ENCODE measurements around the gene EIF4E2.

EIF4E2 gene

DNA sequence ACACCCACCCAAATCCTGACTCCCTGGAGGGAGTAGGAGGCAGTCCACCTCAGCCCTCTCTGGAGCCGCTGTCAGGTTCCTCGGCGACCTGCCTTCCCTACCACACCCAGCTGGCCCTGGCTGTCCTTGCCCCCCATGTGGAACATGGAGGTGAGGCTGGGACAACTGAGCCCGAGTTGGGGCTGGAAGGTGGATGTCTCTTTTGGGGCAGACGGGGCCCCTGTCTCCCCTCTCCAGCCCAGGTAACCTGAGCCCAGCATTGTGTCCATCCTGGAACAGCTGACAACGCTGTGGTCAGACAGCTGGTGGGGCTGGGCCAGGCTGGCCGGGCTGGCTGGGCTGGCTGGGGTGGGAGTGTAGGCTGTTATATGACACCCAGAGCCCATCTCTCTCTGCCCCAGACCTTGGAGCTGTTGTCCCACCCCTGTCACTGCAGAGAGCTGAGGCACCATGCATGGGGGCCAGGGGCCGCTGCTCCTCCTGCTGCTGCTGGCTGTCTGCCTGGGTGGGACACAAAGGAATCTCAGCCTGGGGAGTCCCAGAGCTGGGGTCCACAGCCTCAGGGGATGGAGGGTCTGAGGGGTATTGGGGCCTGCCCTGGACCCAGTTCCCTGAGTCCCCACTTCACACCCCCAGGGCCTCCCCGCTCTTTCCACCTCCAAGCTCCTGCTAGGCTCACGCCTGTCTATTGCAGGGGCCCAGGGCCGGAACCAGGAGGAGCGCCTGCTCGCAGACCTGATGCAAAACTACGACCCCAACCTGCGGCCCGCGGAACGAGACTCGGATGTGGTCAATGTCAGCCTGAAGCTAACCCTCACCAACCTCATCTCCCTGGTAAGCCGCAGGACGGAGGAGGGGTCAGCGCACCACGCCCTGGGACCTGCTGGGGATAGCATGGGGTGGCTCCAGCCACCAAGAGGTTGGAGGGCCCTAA lies 10.9 kb upstream of the EIF4E2 start, which contains the start of gene CHRNG:
CHRNG (plus strand) TSS at position 395 of the 934 bp plus-strand sequence; CDS start at position 451, 56 bp downstream.
- no peak for DNase-seq

DNA sequence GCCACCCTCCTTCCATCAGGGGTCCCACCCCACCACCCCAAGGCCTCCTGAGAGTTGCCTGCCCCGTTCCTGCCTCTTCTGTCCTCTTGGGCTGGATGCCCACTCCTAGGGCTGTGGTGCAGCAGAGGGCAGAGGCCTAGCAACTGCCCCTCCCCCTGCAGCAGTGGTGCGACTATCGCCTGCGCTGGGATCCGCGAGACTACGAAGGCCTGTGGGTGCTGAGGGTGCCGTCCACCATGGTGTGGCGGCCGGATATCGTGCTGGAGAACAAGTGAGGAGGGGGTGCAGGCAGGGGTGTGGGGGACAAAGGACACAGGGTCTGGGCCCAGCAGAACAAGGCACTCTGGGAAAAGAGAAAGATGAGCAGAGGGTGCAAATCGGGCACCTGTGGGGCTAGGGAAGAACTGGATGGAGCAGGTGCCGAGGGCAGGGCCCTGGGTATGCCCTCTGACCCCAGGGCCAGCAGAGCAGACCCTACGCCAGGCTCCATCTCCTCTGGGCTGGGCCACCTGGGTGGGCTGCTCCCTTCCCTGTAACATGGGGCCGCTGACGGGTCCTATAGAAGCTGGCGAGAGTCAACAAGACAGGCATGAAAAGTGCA lies 9.9 kb upstream of the EIF4E2 start:
- DNase-seq: no peak

DNA sequence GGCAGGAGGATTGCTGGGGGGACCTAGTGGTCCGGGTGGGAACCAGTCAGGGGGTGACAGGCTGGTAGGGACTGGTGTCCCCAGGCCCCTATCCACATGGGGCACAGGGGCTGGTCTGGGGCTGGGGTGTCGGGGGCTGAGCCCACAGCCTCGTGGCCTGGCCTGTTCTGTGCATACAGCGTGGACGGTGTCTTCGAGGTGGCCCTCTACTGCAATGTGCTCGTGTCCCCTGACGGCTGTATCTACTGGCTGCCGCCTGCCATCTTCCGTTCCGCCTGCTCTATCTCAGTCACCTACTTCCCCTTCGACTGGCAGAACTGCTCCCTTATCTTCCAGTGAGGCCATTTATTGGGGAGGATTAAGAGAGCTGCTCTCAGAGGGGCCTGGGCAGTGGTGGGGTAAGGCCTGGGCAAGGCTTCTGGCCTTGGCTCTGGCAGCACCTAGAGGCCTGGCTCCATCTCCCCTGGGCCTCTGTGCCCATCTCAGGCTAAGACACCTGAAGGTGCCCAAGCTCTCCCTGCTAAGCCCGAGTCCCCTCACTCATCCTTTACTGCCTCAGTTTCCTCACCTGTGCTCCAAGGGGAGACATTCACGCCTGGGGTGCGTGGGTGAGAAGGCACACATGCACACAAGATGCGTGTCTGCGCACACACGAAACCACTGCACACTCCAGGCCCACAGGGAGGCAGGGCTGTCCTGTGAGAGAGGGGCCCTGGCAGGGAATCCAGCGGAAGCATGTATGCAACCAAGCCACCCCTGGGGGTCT lies 9.1 kb upstream of the EIF4E2 start:
- no peak for DNase-seq

DNA sequence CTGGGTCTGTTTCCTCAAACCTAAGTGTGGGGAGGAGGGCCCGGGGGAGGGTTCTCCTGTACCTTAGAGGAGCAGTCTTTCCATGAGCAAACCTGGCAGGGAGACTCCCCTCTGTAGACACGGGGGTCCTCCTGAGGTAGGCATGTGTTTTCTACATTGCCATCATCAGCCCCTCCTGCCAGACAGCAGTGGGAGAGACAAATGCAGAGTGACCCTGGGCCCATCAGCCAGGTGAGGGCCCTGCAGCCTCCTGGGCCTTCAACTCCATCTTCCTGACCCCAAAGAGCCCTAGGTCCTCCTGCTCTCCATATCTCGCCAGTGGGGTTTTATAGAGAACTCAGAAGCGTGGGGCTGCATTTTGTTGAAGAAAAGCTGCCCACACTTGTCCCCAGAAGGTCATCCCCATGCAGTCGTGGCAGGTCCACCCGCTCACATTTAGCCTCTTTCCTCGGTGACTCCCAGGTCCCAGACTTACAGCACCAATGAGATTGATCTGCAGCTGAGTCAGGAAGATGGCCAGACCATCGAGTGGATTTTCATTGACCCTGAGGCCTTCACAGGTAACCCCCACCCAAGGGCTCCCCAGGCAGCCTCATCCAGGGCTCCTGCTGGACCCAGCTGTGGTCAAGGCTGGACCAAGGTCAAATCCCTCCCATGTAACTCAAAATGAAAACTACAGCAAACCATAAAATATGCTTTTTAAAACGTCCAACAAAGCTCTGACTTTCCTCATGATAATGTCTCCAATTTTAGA lies 8.4 kb upstream of the EIF4E2 start:
- no peak for DNase-seq

DNA sequence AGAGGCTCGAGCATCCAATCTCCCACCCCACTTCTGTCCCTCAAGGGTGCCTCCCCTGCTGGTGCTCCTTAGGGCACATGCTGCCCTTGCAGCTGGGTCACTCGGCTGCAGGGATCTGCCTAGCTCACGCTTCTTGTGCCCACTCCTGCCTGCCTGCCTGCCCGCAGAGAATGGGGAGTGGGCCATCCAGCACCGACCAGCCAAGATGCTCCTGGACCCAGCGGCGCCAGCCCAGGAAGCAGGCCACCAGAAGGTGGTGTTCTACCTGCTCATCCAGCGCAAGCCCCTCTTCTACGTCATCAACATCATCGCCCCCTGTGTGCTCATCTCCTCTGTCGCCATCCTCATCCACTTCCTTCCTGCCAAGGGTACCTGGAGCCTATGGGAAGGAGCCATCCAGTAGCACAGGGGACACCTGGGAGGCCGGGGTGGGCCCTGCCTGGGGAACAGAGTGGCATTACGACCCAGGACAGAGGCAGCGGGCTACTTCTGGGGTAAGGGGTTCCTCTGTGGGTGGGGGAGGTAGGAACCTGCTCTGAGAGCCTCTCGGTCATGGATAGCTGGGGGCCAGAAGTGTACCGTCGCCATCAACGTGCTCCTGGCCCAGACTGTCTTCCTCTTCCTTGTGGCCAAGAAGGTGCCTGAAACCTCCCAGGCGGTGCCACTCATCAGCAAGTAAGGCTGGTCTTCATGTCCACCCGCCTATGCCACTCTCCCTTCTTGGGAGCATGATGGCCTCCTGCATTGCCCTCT lies 7.6 kb upstream of the EIF4E2 start:
- DNase-seq: no peak

DNA sequence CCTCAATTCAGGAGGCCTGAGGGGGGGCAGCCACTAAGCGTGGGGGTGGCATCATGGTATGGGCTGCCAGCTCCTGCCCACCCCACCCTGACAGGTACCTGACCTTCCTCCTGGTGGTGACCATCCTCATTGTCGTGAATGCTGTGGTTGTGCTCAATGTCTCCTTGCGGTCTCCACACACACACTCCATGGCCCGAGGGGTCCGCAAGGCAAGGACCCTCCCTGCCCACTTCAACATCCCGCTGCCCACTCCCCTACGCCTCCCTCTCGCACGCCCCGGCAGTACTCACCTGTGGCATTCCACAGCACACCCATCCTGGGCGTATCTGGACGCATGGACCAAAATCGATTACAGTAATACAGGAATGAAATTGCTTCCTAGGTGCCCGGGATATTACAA lies 7.0 kb upstream of the EIF4E2 start:
- no peak for DNase-seq

DNA sequence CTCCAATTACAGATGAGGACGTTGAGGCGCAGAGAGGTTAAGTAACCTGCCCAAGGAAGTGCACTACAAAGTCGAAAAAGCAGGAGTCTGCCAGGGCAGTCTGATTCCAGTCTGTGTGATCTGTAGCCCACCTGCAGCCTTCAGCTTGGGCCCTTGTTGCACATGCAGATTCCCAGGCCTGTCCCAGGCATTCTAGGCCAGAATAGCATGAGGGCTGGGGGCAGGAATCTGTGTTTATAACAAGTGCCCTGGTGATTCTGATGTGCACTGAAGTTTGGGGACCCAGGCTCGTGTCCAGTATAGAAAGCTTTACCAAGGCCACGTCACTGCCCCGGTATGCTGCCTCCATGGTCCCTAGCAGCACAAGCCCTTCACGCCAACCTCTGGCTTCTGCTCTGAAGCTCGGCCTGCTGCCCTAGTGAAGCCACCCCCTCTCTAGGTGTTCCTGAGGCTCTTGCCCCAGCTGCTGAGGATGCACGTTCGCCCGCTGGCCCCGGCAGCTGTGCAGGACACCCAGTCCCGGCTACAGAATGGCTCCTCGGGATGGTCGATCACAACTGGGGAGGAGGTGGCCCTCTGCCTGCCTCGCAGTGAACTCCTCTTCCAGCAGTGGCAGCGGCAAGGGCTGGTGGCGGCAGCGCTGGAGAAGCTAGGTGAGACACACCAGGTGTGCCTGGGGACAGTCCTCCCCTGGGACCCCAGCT lies 6.4 kb upstream of the EIF4E2 start:
- no peak for DNase-seq

DNA sequence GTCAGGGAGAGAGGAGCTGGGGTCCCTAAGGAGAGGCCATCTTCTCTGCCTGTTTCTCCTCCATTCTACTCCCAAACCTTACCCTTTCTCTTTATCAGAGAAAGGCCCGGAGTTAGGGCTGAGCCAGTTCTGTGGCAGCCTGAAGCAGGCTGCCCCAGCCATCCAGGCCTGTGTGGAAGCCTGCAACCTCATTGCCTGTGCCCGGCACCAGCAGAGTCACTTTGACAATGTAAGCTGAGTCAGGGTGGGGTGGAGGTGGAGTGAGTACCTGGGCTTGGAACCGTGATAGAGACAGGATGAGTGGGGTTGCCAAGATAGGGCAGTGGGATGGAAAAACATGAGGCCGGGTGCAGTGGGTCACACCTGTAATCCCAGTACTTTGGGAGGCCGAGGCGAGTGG lies 5.8 kb upstream of the EIF4E2 start:
- no peak for DNase-seq

DNA sequence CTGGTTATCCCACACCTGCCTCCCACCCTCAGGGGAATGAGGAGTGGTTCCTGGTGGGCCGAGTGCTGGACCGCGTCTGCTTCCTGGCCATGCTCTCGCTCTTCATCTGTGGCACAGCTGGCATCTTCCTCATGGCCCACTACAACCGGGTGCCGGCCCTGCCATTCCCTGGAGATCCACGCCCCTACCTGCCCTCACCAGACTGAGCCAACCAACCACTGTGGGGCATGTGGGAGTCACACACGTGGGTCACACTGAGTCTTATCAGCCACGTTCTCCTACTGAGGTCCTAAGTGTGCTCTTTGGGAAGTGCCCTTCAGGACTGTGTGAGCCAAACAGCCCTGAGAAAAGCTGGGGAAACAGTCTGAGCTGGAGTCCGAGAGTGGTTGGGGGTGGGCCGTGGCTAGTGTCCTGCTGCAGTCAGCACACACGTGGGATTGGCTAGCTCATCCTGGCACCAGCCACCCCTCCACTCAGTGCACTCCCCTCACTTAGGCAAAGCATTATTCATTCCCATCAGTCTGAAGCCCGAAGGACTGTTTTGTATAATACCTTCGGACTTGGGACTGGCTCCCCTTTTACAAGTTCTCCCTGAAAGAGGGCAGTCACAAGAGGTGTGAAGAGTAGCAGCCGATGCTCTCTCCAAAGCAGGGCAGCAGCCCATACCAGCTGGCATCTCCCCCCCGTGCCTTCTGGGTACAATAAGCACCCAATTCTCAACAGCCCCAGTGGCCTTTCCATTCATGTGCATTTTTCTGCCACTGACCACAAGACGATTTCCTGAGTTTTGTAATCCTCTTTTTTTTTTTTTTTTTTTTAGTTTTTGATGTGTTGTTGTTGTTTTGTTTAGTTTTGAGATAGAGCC lies 4.7 kb upstream of the EIF4E2 start:
- no peak for DNase-seq

DNA sequence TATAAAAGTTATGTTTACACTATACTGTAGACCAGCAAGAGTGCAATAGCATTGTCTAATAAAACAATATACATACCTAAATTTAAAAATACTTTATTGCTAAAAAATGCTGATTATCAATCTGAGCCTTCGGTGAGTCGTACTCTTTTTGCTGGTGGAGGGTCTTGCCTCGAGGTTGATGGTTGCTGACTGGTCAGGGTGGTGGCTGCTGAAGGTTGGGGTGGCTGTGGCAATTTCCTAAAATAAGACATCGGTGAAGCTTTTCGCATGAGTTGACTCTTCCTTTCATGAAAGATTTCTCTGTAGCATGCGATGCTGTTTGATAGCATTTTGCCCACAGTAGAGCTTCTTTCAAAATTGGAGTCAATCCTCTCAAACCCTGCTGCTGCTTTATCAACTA lies 2.5 kb upstream of the EIF4E2 start:
- no peak for DNase-seq

DNA sequence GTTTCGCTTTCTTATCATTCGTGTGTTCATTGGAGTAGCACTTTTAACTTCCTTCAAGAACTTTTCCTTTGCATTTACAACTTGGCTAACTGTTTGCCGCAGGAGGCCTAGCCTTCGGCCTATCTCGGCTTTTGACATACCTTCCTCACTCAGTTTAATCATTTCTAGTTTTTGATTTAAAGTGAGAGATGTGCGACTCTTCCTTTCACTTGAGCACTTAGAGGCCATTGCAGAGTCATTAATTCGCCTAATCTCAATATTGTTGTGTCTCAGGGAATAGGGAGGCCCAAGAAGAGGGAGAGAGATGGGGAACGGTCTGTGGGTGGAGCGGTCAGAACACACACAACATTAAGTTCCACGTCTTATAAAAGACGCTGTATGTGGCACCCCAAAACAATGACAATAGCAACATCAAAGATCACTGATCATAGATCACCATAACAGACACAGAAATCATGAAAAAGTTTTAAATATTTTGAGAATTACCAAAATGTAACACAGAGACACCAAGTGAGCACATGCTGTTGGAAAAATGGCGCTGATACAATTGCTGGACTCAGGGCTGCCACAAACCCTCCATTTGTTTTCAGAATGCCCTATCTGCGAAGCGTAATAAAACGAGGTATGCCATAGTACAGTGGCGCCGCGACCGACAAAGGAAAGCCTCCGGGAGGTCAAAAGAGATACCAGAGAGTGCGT lies 685 bp upstream of the EIF4E2 start:
- no peak for DNase-seq

DNA sequence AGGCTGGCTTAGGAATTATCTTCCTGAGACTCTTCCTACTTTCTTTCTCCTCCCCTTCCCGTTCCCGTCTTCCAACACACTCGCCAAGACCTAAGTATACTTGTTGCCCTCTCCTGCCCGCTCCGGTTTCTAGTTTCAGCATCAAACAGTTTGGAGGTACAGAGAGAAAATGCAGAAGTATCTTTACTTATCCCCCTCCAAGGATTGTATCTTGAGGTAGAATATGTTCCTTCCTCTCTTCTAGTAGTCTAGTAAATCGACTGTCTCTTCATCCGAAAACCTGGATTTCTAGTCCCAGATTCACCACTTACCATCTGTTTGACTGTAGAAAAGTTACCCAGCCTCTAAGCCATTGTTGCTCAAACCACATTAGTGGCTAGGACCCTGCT lies 755 bp downstream of the EIF4E2 start:
- DNase-seq: no peak

DNA sequence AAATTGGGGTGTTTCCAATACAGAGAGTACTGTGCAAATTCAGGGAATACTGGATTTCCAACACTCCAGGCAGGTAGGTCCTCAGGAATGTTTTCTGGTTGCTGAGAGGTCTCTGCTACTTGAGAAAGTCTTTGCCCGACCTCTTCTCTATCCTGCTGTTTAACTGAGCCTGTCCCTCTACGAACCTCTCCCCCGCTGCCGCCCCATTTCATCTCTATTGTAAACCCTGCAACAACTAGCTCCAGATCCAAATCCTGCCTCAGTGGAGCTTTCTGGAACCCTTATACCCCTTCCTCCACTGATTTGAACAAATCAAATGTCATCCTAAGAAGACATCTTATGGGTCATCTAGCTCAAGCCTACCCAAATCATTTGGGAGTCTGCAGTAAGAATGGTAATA lies 1.3 kb downstream of the EIF4E2 start:
- DNase-seq: no peak

DNA sequence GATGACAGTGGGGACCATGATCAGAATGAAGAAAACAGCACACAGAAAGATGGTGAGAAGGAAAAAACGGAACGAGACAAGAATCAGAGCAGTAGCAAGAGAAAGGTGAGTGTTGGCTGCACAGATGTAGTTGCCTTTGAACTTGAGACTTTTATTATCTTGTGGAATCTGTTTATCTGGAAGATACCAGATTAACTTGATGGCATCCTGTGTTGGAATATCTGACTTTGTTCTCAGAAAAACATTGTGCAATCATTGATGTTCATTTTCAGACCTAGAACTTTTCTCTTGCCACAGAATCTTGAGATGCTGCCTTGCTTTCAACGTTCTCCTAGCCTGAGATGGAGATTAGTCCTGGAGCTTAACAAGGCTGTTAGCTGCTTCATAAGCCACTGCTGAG lies 5.9 kb downstream of the EIF4E2 start:
- no peak for DNase-seq

DNA sequence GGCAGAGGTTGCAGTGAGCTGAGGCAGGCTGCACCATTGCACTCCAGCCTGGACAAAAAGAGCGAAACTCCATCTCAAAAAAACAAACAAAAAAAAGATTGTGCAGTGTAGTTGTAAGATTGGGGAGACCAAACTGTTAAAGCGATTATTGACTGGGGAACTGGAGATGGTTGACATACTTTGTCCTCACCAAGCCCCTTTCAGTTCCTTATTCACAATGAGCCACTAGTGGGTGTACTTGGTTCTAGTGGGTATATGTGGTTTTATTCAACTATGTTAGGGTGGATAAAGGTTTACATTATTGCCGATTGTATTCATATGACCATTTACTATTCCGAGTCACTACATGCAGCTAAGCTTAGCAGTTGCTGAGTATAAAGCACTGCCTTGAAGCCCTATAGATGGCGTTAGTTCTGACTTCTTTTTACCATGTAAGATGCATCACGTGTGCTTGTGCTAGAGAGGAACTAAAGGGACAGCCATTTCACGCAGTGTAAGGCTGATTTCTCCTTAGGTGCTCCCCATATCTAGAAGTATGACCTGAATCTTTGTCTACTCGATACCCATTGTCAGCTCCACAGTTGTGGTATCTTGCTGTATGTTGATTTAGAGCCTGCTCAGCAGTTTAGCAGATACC lies 12.1 kb downstream of the EIF4E2 start:
- DNase-seq: no peak

DNA sequence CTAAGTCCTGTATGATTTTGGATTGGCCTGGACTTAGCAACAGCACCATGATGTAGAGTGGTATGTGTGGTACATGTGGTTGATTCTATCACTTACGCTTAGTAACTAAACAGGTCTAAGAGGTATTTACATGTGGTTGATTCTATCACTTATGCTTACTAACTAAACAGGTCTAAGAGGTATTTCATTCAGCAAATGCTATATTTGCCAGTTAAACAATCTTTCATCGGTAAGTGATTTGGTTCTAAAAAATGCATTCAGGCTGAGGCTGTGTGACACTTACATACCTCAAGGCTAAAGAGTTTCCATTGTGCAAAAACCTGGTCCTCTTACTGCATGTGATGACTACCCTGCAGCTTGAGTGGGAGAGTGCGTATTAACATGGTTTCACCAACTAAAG lies 13.1 kb downstream of the EIF4E2 start:
- DNase-seq: no peak

DNA sequence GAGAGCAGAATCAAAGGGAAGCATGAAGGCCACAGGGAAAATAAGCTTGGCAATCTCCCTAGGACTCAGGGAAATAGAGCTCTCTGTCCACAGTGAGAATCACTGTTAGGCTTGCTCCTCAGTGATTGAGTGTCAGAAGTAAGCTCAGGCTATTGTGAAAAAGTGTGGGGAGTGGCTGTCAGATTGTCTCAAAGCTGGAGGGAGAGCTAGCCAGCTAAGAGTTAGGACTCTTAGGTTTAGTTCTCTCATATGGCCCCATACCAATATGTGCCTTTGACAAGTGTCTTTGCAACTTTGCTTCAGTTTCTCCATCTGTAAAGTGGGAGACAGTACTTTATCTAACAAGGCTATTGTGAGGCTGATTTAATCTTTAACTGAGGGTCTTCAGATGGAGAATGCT lies 17.2 kb downstream of the EIF4E2 start:
- DNase-seq: no peak

DNA sequence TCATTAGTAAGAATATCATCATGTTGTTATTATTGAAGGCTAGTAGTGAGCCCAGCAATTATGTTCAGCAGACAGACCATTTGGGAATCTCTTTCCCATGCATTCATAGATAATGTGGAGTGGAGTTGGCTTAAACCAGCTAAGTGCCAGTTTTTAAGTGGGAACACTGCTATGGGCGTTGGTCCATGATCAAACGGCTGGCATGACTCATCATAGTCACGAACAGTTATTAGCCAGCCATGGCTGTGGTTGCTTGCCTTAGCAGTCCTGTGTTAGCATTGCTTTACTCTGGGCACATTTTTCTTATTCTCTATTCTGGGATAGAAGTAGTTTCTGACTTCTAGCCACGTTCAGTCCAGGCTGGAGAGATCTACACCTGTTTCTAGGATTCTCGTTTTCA lies 17.7 kb downstream of the EIF4E2 start:
- DNase-seq: no peak

DNA sequence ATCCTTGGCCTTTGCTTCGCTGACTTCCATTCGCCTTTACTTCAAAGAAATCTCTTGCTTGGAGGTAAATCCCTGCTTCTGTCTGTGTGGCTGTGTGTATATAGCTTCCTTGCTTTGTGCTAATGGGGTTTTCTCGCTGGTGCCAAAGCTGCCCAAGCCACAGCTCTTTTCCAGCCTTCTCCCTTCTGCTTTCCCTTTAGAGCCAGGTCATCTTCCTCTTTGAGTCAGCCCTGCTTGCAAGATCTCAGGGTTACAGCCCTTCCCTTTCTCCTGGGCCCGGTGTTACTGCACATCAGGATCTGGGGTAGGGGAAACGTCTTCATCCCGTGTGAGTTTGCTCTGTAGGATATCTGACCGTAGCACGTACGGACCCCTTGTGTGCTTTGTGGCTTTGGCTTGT lies 19.1 kb downstream of the EIF4E2 start:
- DNase-seq: no peak
